ENCODE measurements around the gene BTN2A1.

DNA sequence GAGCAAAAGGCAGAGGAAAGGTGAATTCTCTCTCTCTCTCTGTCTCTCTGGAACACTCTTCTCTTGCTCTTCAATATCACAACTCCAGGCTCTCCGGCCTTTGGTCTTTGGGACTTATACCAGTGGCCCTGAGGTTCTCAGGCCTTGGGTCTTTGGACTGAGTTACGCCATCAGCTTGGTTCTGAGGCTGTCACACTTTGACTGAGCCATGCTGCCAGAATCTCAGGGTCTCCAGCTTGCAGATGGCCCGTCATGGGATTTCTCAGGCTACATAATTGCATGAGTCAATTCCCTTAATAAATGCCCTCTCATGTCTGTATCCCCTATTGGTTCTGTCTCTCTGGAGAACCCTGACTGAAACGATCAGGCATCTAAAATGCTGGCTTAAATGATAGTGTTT is 12.9 kb downstream of the BTN2A1 start:
- TF ChIP-seq, protein P1, sequence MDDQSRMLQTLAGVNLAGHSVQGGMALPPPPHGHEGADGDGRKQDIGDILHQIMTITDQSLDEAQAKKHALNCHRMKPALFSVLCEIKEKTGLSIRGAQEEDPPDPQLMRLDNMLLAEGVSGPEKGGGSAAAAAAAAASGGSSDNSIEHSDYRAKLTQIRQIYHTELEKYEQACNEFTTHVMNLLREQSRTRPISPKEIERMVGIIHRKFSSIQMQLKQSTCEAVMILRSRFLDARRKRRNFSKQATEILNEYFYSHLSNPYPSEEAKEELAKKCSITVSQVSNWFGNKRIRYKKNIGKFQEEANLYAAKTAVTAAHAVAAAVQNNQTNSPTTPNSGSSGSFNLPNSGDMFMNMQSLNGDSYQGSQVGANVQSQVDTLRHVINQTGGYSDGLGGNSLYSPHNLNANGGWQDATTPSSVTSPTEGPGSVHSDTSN (IDR thresholded peaks at IDR 0.05): no peak
- TF ChIP-seq, protein P2, sequence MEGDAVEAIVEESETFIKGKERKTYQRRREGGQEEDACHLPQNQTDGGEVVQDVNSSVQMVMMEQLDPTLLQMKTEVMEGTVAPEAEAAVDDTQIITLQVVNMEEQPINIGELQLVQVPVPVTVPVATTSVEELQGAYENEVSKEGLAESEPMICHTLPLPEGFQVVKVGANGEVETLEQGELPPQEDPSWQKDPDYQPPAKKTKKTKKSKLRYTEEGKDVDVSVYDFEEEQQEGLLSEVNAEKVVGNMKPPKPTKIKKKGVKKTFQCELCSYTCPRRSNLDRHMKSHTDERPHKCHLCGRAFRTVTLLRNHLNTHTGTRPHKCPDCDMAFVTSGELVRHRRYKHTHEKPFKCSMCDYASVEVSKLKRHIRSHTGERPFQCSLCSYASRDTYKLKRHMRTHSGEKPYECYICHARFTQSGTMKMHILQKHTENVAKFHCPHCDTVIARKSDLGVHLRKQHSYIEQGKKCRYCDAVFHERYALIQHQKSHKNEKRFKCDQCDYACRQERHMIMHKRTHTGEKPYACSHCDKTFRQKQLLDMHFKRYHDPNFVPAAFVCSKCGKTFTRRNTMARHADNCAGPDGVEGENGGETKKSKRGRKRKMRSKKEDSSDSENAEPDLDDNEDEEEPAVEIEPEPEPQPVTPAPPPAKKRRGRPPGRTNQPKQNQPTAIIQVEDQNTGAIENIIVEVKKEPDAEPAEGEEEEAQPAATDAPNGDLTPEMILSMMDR (IDR thresholded peaks at IDR 0.05): no peak
- no peak for TF ChIP-seq CHD2 (IDR thresholded peaks at IDR 0.05; ENCODE audit: low read length, partially characterized antibody)
- TF ChIP-seq YY1 (IDR thresholded peaks at IDR 0.05; ENCODE audit: low read depth): no peak
- TF ChIP-seq, protein P3, sequence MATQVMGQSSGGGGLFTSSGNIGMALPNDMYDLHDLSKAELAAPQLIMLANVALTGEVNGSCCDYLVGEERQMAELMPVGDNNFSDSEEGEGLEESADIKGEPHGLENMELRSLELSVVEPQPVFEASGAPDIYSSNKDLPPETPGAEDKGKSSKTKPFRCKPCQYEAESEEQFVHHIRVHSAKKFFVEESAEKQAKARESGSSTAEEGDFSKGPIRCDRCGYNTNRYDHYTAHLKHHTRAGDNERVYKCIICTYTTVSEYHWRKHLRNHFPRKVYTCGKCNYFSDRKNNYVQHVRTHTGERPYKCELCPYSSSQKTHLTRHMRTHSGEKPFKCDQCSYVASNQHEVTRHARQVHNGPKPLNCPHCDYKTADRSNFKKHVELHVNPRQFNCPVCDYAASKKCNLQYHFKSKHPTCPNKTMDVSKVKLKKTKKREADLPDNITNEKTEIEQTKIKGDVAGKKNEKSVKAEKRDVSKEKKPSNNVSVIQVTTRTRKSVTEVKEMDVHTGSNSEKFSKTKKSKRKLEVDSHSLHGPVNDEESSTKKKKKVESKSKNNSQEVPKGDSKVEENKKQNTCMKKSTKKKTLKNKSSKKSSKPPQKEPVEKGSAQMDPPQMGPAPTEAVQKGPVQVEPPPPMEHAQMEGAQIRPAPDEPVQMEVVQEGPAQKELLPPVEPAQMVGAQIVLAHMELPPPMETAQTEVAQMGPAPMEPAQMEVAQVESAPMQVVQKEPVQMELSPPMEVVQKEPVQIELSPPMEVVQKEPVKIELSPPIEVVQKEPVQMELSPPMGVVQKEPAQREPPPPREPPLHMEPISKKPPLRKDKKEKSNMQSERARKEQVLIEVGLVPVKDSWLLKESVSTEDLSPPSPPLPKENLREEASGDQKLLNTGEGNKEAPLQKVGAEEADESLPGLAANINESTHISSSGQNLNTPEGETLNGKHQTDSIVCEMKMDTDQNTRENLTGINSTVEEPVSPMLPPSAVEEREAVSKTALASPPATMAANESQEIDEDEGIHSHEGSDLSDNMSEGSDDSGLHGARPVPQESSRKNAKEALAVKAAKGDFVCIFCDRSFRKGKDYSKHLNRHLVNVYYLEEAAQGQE (IDR thresholded peaks at IDR 0.05; ENCODE audit: low read depth, low read length): no peak
- TF ChIP-seq, protein P4, sequence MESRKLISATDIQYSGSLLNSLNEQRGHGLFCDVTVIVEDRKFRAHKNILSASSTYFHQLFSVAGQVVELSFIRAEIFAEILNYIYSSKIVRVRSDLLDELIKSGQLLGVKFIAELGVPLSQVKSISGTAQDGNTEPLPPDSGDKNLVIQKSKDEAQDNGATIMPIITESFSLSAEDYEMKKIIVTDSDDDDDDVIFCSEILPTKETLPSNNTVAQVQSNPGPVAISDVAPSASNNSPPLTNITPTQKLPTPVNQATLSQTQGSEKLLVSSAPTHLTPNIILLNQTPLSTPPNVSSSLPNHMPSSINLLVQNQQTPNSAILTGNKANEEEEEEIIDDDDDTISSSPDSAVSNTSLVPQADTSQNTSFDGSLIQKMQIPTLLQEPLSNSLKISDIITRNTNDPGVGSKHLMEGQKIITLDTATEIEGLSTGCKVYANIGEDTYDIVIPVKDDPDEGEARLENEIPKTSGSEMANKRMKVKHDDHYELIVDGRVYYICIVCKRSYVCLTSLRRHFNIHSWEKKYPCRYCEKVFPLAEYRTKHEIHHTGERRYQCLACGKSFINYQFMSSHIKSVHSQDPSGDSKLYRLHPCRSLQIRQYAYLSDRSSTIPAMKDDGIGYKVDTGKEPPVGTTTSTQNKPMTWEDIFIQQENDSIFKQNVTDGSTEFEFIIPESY (IDR thresholded peaks at IDR 0.05; ENCODE audit: borderline replicate concordance, low read depth): no peak
- TF ChIP-seq SIN3A (IDR thresholded peaks at IDR 0.05; ENCODE audit: borderline replicate concordance, low read depth, low read length): no peak
- no peak for TF ChIP-seq GABPA (IDR thresholded peaks at IDR 0.05; ENCODE audit: low read depth)
- TF ChIP-seq MXI1 (IDR thresholded peaks at IDR 0.05; ENCODE audit: low read depth, low read length): no peak
